ENCODE results near the gene UCN.
"Not testable (repeated sequence)": the region's sequence is repeated elsewhere in the genome, so short reads cannot be mapped to it uniquely, and the experiment has no call there.

UCN gene

DNA sequence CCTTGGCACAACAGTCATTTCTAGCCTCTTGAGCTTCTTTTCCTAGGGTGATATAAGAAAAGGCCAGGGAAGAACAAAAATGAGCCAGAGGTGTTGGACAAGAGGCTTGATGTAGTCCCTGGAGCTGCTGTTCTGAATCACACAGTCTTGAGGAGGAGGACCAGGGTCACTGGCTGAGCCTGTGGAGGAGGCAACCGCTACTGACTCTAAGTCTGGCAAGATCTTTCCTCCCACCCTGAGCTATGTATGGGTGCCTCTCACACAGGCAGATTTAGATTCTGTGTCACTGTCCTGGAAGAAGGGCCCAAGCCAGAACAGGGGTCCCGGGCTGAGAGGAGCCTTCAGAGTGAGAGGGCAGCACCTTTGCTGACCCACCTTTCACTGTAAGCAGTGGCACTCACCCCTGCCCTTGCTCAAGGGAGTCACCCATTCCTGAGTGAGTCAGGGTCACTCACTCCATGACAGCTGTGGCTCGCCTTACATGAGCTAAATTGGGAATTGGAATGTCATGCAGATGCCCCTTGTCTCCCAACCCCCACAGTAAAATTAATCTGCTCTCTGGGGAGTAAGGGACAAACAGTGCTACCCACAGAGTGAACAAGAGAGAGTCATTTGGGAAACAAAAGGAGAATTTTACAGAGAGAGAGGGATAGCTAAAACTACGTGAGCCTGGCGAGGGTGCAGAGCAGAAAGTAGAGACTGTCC, 26.2 kb downstream of the UCN start, which contains the start of gene TRIM54:
TRIM54 (plus strand) TSS at position 575 of the 705 bp plus-strand sequence. CDS start 303 bp downstream, outside the sequence.
- no peak for DNase-seq

DNA sequence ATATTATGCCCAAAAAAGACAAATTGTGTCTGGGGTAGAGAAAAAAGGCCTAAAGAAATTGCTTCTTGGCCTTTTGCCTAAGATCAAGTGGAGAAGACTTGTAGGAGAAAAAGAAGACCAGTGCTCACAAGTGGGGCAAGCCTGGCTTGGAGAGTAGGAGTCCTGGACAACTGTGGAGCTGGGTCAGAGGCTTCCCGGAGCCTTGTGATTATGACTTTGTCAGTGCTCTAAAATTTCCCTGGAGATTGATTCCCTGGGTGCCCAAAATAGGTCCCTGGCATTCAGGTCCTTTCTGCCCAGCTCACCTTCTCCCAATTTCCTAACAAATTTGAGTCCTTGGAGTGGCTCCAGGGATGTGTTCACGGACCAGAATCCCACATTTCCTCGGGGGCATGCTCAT, 26.8 kb downstream of the UCN start:
- no peak for DNase-seq

DNA sequence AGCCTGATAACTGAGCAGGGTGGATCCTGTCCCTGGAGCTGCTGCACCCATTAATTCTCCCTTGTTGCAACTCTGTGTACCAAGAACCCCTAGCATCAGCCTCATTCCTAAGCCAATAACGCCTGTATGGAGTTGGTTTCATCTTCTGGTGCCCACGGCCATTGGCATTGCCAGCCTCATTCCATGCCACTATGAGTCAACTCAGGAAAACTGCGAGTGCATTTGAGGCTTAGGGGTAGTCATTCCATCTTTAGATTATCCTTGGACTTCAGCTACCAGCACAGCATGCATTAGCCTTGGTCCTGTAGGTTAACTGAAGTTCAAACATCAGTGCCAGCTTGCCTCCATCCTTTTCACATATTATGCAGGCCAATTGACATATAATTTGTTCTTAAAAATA, 27.4 kb downstream of the UCN start:
- no peak for DNase-seq

DNA sequence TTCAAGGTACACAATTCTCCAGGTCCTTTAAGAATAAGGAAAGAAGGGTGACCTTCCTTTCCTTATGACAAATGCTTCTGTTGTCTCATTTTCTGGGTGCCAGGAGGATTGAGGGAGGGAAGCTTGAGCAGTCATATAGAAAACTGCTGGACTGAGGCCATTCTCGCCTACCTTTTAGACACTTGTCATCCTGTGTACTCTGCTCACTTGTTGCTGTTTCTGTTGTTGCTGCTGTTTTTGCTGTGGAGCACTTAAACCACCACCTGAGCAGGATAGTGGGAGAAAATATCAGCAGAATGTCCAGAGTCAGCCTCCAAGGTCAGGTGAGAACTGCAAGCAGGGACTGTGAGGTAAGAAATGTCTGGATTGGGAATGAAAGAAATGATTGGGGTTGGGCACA, 30.2 kb downstream of the UCN start:
- no peak for DNase-seq

DNA sequence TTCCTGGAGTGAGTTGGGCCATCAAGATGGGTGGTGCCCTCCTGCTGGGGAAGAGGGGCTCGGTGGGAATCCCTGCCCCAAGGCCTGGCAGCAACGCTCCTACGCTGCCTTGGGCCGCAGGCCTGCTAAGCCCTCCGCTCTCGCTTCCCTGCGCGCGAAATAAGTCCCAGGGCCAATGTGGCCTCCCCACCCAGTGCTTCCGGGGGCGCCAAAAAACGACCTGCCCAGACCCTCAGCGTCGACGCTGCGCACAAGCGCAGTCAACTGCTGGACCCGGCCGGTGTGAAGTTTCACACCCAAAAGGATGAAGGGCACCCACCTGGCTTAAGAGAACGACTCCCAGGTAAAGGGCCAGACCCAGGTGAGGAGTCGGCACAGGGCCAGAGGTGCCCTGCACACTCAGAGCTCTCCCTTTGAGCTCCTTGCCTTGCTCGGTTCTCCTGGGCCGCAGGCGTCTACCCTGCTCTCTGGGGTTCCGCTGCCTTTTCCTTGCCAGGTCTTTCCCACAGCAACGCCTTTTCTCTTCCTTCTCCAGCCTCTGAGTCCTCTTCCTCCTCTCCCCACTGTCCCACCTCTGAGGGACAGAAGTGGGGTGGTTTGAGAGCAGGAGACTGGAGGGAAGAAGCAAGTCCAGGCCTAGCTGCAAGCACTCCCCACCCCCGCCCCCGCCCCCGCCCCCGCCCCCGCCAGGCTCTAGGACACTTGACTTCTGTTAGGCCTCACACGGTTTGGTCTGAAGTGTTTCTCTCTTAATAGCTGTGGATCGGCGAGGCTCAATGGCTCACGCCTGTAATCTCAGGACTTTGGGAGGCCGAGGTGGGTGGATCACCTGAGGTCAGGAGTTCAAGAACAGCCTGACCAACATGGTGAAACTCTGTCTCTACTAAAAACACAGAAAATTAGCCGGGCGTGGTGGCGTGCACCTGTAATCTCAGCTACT, 32.8 kb downstream of the UCN start, which contains the start of gene DNAJC5G:
DNAJC5G (plus strand) TSS at position 223 of the 940 bp plus-strand sequence. CDS start 1,296 bp downstream, outside the sequence.
- DNase-seq: no peak

DNA sequence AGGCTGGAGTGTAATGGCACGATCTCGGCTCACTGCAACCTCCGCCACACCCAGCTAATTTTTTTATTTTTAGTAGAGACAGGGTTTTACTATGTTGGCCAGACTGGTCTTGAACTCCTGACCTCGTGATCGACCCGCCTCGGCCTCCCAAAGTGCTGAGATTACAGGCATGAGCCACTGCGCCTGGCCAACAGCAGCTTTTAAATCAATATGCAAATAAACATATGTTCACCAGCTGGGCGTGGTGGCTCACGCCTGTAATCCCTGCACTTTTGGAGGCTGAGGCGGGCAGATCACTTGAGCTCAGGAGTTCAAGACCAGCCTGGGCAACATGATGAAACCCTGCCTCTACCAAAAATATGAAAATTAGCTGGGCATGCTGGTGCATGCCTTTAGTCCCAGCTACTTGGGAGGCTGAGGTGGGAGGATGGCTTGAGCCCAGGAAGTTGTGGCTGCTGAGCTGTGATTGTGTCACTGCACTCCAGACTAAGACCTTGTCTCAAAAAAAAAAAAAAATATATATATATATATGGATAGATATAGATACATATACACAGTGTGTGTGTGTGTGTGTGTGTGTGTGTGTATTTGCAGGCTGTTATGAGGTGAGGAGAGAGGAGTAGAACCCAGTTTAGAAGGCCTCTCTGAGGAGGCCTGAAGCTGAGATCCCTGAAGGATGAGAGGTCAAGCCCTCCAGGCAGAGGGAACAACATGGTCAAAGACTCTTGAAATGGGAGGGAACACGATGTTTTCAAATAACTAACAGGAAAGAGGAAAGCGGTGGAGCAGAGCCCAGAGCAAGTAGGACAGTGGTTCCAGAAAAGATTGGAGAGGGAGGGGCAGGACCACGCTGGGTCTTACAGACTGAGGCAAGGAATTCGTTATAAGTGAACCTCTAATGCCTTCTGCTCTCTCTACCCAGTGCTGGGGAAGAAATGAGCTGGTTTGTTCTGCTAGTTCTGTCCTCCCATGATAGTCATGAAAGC, 35.4 kb downstream of the UCN start:
- not testable (repeated sequence) for DNase-seq

DNA sequence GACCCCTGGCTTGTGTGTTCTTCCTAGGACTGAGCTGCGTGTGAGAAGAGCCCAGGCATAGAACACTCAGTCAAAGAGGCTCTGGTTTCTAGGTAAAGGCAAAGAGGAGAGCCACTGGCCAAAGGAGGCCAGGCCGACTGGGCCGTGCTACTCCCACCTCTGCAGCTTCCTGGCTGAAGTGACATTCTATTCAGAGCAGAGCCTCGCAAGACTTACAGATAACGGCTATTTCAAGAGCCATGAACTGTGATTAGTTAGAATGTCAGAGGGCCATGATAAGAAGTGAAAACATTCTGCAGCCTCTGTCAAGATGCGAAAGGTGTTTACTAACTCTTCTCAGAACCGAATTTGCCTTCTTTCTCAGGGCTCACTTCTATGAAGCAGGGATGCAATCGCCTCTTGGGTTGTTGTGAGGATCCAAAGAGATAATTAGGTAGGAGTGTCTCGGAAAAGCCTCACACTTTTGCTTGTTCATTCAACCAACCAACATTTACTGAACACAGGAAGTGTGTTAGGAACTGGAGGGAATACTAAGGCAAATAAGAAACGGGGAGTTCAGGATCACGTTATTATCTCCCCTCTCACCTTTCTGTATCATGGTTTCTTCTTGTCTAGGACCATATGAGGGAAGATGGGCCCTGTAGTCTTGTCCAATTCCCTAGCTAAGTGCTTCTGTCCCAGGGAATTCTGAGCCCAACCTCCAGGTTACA, 36.5 kb downstream of the UCN start:
- no peak for DNase-seq

DNA sequence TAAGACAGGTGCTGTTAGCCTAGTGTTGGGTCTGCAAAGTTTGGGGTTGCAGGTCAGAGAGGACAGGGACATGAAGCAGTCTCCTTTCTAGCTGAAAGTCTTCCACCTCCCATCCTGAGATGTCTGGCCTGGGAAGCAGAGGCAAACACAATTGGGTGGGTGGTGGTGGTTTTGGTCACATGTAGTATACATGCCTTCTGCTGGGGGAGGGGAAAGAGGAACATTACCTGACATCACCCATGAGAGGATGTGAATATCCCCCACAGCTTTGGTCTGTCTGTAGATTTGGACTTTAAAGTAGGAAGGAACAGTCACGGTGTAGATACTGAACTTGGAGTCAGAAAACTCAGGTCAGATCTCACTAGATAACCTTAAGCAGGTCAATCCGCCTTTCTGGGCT, 37.6 kb downstream of the UCN start:
- DNase-seq: no peak

DNA sequence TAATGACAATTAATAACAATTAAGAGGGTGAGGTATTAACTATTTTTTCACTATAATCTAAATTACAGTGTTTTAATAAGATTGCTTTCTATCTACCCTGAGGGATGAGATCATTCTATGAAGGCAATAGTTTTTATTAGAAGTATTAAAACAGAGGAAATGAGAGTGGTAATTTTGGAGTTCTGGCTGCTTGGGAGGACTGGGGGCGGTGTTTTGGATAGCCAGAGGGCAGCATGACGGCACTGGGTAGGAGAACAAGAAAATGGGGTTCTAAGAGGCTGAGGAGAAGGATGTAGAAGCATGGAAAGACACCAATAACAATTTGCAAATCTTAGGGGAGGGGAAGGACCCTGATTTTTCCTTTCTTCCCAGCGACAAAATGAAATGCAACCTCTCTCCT, 38.1 kb downstream of the UCN start:
- no peak for DNase-seq

DNA sequence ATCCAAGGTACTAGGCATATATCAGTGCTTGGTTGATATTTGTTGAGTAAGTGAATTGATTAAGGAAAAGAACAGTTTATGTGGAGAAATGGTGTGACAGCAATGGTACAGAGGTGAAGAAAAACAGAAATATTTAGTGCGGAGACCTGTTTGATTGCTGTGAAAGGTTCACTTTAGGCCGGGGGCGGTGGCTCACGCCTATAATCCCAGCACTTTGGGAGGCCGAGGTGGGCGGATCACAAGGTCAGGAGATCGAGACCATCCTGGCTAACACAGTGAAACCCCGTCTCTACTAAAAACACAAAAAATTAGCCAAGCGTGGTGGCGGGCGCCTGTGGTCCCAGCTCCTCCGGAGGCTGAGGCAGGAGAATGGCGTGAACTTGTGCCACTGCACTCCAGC, 39.9 kb downstream of the UCN start:
- DNase-seq: not testable (repeated sequence)

DNA sequence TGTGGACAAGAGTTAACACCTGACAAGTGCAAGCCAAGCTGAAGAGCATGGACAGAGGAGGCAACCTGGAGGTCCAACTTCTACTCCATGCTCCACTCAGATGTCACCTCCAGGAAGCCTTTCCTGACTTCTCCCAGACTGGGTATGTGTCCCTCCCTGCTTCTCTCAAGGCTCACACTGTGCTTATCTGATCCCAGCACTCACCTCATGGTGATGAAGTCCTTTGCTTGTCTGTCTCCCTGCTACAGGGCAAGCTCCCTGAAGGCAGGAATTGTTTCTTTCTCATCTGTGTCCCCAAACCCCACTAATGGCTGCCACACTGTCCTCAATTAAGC, 42.7 kb downstream of the UCN start:
- DNase-seq: no peak

DNA sequence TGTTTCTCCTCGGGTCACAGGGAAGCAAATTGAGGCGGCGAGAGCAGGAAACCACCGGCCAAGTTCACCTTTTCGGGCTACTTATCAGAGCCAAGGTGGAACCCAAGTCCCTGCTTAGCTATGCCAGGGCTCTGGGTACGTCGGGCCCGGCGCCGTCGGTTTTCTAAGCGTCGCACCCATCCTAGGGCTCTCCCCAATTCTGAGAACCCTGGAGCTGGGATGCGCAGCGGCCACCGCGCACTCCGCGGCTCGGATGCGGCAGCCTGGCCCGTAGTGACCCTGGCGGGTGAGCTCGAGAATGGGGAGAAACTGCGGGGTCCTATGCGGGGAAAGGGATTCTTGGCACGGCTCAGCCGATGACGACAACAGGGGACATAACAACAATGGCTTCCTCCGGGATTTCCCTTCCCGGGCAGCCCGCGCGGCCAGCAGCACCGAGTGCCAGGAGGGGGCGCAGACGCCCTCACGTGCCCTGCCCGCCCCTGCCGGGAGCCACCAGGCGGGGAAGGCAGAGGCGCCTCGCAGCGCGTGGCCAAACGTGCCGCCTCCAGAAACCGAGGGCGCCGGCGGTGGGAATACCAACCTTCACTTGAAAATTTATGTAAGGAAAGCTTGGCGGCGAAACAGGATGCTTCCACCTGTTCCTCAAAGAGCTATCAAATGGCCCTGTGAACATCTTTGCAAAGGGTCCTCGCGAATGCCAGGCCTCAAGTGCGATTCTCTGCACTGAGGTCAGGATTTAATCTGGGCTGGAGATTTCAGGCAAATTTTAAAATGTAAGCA, 43.3 kb downstream of the UCN start:
- peak; percentile 46 to 48 for DNase-seq

DNA sequence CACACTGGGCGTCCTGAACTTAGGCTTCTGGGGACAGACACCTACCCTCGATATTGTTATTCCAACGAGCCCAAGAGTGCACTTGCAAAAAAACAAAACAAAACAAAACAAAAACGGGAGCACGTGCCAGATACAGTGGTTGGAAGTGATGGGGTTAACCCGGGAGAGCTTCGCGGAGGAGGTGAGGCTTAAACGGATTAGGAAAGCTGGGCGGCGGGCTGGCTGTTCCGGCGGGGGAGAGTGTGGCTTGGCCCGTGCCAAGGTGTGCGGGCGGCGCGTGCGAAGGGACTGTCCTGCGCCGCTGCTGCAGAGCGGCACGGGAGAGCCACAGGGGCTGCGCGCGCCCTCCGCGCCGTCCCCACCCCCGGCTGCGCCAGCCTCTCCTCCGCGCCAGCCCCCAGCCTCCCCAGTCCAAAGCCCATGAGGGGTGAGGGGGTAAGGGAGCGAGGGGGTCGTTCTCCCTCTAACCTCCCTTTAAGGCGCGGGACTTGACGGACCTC, 43.9 kb downstream of the UCN start:
- DNase-seq: no peak

DNA sequence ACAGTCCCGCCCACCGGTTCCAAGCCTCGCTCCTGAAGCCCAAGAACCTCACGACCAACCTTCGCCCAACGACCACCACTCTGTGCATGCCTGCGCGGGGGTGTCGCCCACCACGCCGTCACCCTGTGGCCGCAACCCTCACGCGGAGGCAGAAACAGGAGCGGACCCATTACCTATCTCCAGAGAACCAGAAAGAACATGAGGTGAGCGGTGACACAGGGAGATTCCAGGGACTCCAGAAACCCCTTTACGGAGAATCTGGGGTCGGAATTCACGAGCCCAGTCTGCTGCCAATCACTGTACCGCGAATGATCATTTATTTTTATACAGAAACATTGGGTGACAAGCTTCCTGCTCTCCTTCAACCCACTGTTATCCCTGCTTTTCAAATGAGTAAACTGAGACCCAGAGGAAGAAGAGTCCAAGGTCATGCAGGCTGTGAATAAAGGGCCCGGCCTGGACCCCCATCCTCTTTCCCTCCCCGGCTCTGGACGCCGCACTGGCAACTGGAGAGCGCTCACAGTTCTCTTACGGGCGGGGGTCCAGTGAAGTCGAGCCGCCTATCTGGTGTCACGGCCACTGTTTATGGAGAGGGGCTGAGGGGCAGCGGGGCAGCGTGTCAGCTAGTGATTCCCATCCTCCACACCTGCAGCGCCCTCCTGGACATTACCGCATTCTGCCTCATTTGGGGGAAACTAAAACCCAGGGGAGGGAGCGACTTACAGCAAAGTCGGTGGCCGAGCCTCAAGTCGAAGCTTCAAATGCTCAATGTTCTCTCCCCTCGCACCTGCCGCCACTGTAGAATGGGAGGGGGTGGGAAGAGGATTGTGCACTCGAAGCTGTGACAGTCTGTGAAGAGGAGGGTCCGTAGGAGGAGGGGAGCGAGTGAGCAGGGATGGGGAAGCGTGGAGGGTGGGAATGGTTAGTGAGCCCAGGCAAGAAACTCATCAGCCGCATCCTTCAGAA, 44.7 kb downstream of the UCN start:
- DNase-seq: no peak

DNA sequence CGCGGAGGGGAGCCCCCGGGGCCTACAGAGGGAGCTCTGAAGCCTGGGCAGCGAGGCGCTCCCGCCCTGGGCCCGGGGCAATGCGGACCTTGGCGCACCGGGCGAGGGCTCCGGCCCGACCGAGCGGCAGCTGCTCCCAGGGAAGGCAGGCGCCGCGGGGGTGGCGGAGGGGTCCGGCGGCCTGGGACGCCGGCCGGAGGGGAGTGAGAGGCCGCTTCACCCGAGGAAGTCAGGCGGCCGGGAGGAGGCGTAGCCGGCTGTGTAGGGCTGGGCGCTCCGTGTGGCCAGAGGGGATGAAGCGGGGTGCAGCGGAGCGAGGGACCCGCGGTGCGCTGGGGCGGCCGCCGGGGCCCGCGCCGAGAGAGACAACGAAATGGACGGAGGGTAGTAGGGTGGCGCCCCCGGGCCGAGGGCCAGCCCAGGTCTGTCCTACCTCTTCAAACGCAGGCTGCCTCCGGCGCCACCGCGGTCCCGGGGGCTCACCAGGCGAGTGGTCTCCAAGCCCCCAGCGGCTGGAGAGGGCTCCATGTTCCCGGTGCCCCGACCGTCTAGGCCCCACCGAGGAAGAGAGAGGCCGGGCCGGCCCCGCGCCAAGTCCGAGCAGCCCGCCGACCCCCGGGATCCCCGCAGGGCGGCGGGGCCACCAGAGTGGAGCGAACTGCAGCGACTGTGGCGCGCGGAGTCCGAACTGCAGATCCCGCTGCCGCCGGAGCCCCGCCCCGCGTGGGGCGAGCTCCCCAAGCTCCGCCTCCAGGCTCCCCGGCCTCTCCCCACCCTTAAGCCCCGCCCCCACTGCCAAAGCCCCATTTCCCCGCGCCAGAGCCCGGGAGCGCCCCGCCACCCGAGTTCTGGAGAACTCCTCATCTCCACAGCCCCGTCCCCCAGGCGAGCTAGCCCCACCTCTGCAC, 45.6 kb downstream of the UCN start, which contains the start of gene SLC30A3:
SLC30A3 (minus strand) TSS at position 669 of the 908 bp plus-strand sequence; CDS start at position 528, 141 bp downstream.
- DNase-seq: peak; percentile 63 to 71

DNA sequence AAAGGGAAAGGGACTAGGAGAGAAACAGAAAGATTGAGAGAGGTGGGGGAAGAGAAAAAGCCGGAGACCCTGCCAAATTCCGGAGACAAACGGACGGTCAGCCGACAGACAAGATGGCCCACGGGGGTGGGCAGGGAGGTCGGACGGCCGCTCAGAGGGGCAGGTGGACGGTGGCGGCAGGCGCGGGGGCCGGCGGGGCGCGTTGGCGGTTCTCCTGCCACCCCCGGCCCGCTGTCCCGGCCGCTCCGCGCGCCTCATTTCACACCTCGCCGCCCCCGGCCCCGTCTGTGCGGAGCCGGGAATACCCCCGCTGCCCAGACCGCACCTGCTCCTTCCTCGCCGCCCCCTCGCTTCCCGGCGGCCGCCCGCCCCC, 46.3 kb downstream of the UCN start:
- DNase-seq: no peak

DNA sequence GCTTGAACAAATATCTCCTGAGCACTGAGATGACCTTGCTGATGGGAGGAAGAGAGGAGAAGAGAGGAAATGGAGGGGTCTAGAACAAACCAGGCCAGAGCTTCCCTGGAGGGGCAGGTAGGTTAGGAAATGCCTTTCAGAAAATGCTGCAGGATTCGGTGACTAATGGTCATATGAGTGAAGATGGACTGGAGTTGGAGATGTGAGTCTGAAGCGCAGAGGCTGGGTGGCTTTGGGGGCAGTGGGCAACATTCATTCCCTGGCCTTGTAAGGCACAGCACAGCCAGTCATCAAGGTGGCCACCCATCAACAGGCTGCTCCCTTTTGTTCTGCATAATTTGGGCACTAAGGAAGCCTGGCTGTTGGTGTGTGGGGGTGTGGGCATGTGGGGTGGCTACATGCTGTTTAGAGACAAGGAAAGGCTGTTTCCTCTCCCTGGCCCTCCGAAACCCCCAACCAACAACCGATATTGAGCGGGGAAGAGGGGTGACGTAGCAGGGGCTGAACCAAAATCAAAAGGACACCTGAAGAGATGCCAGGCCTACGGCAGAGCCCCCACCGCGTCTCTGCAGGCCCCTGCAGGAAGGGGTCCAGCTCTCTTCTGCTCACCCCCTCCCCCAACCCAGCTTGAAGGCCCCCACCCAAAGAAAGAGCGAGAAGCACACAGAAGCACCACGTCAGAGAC, 46.9 kb downstream of the UCN start:
- no peak for DNase-seq

DNA sequence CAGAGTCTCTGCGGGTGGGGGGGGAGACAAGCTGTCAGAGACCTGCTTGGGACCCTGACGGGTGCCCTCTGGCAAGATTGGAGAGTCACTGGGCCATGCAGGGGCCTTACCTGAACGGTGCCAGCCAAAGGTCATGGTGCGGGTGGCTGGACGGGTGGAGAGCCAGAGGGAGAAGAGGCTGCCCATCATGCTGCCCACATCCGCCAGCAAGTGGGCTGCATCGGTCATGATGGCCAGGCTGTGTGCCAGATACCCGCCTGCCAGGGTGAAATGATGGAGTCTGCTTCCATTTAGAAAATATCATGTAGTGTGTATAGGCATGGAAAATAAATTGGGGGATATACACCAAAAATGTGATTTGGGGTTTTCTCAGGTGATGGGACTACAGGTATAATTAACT, 50.2 kb downstream of the UCN start:
- DNase-seq: no peak
